Renal pelvis (tissue), 4 donors: ENCODE measurements around the gene SH2D6. TPM values are rescaled to one million over a fixed set of nuclear protein-coding genes. Genes with fewer than 3 reads are reported as not detected.

Source experiments
- DNase-seq: peaks from one replicate; pipeline ENCODE4 v3.0.0-alpha.2; 2013
- polyA plus RNA-seq, 3 donors: library from polyadenylated mRNA; unstranded; fragments of 120-200 nt; gene quantifications; one replicate each; pipeline ENCODE4 v1.2.1, GENCODE V29; 2013; ENCODE audit not compliant: insufficient read length in 3 of 3

The SH2D6 gene
- polyA plus RNA-seq, 3 donors, result 0.61 to 2.0 (median 1.1) TPM

DNA sequence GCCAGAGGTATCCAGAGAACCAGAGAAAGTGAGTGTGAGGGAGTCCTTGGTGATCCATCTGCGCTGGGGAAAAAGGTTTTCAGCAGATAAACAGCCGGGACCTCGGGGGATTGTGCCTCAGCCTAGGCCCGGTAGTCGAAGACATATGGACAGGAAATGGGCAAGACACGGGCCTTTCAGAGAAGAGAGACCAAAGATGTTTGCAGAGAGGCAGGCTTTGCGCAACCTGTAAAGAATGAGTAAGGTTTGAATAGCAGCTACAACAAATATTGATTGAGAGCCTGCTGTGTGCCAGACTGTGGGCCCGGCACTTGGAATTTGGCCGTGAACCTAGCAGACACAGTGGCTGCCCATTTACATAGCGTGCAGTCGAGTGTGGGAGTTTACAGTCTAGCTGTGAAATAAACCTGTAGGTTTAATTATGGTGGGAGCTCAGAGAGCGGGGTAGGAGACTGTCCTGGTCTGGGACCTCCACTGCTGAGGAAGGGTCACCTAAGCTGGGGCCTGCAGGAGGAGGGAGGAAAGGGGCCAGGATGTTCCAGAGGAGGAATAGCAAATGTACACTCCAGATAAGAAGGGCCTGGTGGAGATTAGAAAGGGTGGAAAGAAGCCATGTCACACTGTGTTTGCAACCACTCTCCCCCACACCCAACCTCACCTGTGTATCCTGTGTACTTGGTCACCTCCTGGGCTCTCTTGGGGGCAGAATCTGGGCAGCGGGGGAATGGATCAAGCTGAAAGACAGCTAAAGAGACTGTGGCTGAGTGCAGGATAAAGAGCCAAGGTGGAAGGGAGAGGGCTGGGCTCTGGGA, 3.0 kb downstream of the SH2D6 start:
- no peak for DNase-seq

DNA sequence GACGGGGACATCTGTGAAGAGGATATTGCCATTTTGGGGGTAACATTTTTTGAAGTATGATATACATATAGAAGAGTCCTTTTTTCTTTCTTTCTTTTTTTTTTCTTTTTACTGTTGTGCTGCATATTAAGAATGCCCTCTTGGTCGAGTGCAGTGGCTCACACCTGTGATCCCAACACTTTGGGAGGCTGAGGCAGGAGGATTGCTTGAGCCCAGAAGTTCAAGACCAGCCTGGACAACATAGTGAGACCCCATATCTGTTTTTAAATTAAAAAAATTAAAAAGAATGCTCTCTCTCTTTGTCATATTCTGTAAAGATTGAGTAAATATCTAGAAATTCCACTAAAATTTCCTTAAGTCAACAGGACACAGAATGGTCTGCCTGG, 3.6 kb downstream of the SH2D6 start:
- no peak for DNase-seq

DNA sequence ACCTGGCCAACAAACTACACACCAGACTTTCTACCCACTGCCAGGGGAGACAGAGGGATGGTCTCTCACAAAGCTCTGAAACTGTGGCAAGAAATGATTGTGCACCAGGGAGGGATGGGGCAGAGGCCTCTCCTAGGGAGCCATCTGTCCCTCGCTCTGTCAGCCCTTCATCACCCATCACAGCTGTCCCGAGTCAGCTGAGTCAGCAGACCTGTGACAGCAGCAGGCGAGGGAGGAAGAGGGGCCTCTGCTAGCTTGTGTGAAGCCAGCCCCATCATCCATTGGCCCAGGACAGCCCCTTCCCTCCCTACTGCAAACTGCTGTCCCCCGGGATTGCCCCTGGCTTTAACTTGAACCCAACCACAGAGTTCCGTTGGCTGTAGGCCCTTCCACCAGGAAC, 5.0 kb downstream of the SH2D6 start:
- DNase-seq, result no peak

DNA sequence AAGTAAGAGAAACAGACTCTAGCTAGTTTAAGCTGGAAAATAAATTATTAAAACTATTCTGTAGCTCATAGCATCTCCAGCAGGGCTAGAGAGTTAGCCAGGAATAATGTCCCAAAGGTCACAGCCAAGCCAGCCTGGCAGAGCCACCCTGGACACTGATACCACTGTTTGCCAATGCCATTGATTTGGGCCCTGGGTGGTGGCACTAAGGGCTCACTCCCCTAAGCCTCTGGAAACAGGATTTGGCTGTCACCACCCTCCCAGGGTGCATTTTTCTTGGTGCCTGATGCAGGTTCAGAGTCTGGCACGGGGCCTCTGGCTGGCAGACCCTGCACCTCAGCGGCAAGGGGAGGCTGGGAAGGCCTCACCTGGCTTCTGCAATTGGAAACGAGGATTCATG, 7.1 kb downstream of the SH2D6 start:
- no peak for DNase-seq

GRCh38 chr2:85427300-85427835, 8.9 kb downstream of the SH2D6 start:
- DNase-seq, result no peak

- no peak for DNase-seq
Observed at GRCh38 chr2:85428343-85428881, 9.9 kb downstream of the SH2D6 start.

GRCh38 chr2:85429213-85429923, 10.9 kb downstream of the SH2D6 start:
- DNase-seq, result no peak

DNA sequence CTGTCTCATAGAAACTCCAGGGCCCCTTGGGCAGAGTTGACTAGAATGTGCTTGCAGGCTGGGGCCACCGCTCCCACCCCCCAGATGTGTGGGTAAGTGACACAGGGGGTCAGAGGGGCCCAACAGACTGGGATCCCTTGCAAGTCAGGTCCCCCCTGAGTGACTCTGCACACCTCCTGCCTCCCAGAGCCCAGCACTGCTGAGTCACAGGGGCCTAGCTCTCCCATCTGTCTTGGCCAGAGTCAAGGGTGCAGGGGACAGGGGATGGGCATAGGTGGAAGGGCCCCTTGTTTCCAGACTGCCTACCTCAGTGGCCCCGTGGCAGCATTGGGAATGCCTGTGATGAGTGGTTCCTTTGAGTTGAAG, 11.4 kb downstream of the SH2D6 start:
- no peak for DNase-seq

DNA sequence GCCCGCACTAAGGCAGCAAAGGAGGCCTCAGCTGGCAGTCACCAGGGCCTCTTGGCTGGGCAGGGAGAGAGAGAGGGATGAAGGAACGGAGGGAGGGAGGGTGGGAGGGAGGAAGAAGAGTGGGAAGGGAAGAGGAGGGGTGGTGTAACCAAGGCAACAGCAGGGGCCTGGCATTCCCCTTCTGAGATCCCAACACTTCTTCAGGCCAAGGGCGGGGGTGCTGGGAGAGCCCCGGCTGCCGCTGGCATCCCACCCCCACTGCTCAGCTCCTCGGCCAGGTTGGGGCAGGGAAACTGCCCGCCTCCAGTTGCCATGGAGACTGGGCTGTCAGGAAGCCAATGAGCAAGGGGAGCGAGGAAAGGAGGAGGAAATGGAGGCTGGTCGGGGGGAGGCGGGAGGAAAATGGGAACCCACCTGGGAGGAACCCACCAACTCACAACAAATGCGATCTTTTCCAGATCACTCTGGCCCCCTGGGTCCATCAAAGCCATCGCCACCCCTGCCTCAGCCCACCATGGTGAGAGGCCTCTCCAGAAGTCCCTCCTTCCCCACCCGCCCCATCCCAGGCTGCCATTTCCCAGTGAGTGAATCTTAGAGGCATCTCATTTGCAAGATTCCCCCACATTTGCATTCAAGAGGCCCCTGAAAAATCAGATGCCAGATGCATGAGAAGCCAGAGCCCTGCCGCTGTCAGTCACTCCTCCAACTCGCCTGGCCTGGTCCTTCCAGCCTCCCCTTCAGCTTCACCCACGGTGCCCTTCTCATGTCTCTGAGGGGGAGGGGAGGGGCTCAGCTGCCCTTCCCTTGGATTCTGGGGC, 12.4 kb downstream of the SH2D6 start:
- no peak for DNase-seq

- DNase-seq, result no peak
Observed at GRCh38 chr2:85431570-85432205, 13.2 kb downstream of the SH2D6 start.

DNA sequence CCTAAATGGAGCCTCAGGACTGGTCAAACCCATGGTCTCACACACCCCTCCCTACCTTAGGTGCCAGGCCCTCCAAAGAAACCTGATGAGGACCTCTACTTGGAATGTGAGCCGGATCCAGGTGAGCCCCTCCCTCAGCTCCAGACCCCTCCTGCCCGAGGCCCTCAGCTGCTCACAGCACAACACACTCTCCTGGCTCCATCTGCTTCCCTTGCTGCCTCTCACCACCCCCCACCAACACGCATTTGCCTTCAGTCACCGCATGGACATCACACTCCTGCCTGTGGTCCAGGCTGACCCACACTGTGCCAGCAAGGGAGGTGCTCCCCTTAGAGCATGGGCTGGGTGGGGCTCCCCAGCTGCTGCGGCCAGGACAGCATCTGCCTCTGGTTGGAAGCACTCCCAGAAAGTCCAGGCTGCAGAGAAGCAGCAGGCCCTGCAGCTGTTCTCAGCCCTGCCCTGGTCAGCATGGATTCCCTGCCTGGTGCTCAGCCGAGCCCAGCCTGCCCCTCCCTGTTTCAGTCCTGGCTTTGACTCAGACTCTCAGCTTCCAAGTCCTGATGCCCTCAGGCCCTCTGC, 15.1 kb downstream of the SH2D6 start:
- DNase-seq, result no peak

DNA sequence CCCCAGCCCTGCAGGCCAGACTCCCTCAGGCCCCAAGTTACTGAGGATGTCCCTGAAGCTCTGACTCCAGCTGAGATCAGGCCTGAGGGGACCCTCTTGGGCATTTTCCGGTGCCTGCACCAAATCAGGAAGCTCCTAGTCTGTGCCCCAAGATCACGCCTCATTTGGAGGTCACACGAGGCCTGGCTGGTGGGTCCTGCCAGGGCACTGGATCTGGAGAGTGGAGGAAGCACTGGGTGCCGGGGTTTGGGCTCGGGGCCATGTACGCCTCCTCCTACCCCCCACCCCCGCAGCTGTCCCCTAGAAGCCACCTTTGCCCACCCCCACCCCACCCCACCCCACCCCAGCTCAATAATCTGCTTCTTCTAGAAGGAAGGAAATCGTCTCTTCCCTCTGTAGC, 16.2 kb downstream of the SH2D6 start:
- no peak for DNase-seq

- DNase-seq, result no peak
Observed at GRCh38 chr2:85435220-85435958, 16.9 kb downstream of the SH2D6 start.

DNA sequence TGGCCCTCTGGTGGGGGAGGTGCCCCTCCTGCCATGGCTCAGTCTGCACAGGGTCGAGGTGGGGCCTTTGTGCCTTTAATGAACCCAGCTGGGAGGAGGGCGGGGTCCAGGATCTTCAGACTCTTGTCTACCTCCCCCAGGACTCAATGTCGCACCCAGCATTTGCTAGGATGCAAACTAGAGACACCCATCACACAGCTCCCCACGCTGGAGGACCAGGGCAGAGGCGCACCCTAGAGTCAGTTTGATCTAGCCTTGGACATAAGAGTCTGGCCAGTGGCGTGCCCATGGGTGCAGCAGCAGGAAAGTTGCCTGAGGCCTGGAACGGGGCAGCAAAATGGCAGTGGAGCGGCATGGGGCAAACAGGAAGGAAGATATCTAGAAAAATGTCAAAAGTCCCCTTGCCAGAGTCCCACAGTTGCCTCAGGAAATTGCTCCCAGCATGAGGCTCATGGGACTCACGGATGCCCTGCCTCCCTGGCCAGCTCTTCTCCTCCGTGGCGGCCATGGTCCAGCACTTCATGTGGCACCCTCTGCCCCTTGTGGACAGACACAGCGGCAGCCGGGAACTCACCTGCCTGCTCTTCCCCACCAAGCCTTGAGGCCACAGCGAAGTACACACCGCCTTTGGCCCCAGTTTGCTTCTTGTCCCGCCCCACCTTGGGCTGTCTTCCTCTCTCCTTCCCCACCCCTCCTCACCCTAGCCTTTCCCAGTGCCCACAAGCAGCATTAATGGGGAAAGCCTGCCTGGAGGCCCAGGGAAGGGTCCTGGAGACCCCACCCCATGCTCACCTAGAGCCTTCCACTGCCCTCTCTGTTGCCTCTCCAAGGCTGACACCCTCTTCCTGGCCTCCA, 17.7 kb downstream of the SH2D6 start:
- DNase-seq, result no peak

- no peak for DNase-seq
Observed at GRCh38 chr2:85436836-85437487, 18.4 kb downstream of the SH2D6 start.

GRCh38 chr2:85437488-85438200, 19.1 kb downstream of the SH2D6 start:
- no peak for DNase-seq

DNA sequence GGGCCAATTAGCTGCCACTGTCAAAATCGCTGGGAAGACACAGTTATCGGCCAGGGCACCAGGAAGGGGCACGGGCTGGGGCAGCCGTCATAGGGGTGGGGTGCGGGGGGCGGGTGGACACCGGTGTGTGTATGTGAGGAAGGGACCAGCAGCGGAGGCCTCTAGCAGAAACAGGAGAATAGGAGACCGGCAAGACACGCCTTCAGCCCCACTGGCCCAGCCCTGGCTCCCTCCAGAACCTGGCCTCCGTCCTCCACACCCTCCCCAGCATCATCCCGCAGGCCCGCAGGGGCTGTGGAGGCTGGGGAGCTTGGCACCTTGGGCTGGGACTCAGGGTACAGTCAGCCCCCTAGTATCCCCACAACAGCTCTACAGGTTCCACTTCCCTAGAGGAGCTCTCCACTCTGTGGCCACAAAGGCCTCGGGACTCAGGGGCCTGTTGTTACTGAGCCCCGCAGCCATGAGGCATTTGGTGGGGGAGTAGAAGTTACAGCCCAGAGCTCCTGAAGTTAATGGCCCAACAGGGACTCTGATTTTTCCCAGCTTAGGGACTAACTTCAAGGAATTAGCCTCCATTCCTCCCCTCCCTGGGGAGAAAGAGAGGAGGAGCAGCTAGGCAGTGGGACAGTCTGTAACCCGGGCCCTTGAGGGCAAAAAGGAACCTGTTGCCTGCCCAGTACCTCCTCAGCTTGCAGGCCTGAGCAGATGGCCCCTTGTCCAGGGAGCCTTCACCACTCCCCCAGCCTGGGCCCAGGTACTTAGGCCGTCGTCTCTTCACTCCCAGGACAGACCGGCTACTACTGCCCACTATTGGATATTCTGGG, 19.9 kb downstream of the SH2D6 start:
- peak; percentile 62 for DNase-seq
